A549 (cell line): ENCODE measurements around the gene FAF1. TPM values are rescaled to one million over a fixed set of nuclear protein-coding genes. Genes with fewer than 3 reads are reported as not detected.

Experiments used
- ATAC-seq, 2 experiments: fragments of 200-7000 bp in 1 of 2; fragments of >200 bp in 1 of 2; cut with Nextera tagmentation in 1 of 2; cut with Tn5 transposase in 1 of 2; 3 replicates each; pipeline versions ENCODE4 v1.8.0 to v1.9.1; 2018 to 2020; ENCODE audit warnings: mild to moderate bottlenecking in 1 of 2, moderate library complexity in 1 of 2
- CTCF ChIA-PET: fragments of 300-600 bp; sonication (Branson Sonifier 250); formaldehyde crosslinking; extraction: SDS; loops from one replicate; lab custom pipeline; 2021; ENCODE audit warnings: antibody characterized with exemption, inconsistent platforms; lab: Yijun Ruan, JAX
- POLR2A ChIA-PET: fragments of 350-600 bp; formaldehyde crosslinking; extraction: SDS; loops from one replicate; lab custom pipeline; 2021; ENCODE audit warnings: antibody characterized with exemption, inconsistent platforms; lab: Yijun Ruan, JAX
- DNase-seq, 2 experiments: peaks; one replicate each; pipeline versions ENCODE4 v3.0.0 to v3.0.0-alpha.2; 2011 to 2016; ENCODE audit warnings: low read depth in 1 of 2, low spot score in 1 of 2
- FAIRE-seq: peaks from 2 replicates; lab custom pipeline; 2011; peaks lifted over from hg19 to GRCh38; lab: Jason Lieb, UNC
- H3K27ac ChIP-seq, 2 experiments: fragments of >200 bp; sonication (Bioruptor Twin); formaldehyde crosslinking; 3 replicates each; pipeline ENCODE4 v1.5.1; 2016 to 2017
- H3K4me1 ChIP-seq: fragments of >200 bp; sonication (Bioruptor Twin); formaldehyde crosslinking; 3 replicates; pipeline ENCODE4 v1.6.1; 2016
- H3K4me2 ChIP-seq: fragments of >200 bp; sonication (Bioruptor Twin); formaldehyde crosslinking; 3 replicates; pipeline ENCODE4 v1.6.1; 2016
- H3K4me3 ChIP-seq: fragments of >200 bp; sonication (Bioruptor Twin); formaldehyde crosslinking; 3 replicates; pipeline ENCODE4 v1.5.1; 2016
- H3K9me3 ChIP-seq: fragments of >200 bp; sonication (Bioruptor Twin); formaldehyde crosslinking; 3 replicates; pipeline ENCODE4 v1.6.1; 2016
- ATOH8 ChIP-seq: fragments of 250-450 bp; sonication (Bioruptor Pico); IDR thresholded peaks from 2 replicates; pipeline ENCODE4 v1.5.0; 2020; ENCODE audit warnings: low read depth, mild to moderate bottlenecking, moderate library complexity
- CBX8 ChIP-seq: fragments of 200-600 bp; sonication (generic); IDR thresholded peaks from 2 replicates; pipeline ENCODE4 v1.6.1; 2016
- CHD4 ChIP-seq: fragments of 200-600 bp; sonication (generic); IDR thresholded peaks from 2 replicates; pipeline ENCODE4 v1.6.1; 2016; ENCODE audit warnings: antibody characterized with exemption, mild to moderate bottlenecking, borderline replicate concordance
- FOSB ChIP-seq: fragments of 250-450 bp; sonication (Bioruptor Pico); IDR thresholded peaks from 2 replicates; pipeline ENCODE4 v1.5.0; 2020; ENCODE audit warnings: mild to moderate bottlenecking, moderate library complexity
- FOSL2 ChIP-seq, 2 experiments: fragments of 450-650 bp in 1 of 2; fragments of >200 bp in 1 of 2; sonication (Bioruptor Twin) in 1 of 2; formaldehyde crosslinking; IDR thresholded peaks; 2 replicates each; pipeline versions ENCODE4 v1.5.0 to v1.6.1; 2016 to 2020; ENCODE audit warnings: mild to moderate bottlenecking in 1 of 2, moderate library complexity in 1 of 2
- GATA3 ChIP-seq: IDR thresholded peaks from 2 replicates; pipeline ENCODE4 v1.6.1; 2012; ENCODE audit warnings: borderline replicate concordance
- HEYL ChIP-seq: fragments of 250-450 bp; sonication (Bioruptor Pico); IDR thresholded peaks from 2 replicates; pipeline ENCODE4 v1.8.0; 2021; ENCODE audit warnings: mild to moderate bottlenecking, moderate library complexity
- HMGXB4 ChIP-seq: fragments of 250-450 bp; sonication (Bioruptor Pico); IDR thresholded peaks from 2 replicates; pipeline ENCODE4 v1.5.0; 2021; ENCODE audit warnings: mild to moderate bottlenecking, moderate library complexity, borderline replicate concordance
- HOXB13 ChIP-seq: fragments of 250-450 bp; sonication (Bioruptor Pico); IDR thresholded peaks from 2 replicates; pipeline ENCODE4 v1.5.0; 2020; ENCODE audit warnings: low read depth, mild to moderate bottlenecking, moderate library complexity
- JUN ChIP-seq, 2 experiments: fragments of >200 bp; sonication (Bioruptor Twin); formaldehyde crosslinking; IDR thresholded peaks; 2 replicates in 1 of 2; 3 replicates in 1 of 2; pipeline ENCODE4 v1.6.1; 2016 to 2017
- KDM5A ChIP-seq: fragments of 200-600 bp; sonication (generic); IDR thresholded peaks from 2 replicates; pipeline ENCODE4 v1.6.1; 2016; ENCODE audit warnings: antibody characterized with exemption, mild to moderate bottlenecking
- MAX ChIP-seq: IDR thresholded peaks from 2 replicates; pipeline ENCODE4 v1.6.1; 2012
- NFE2L2 ChIP-seq: fragments of 150-350 bp; conservative IDR thresholded peaks from 2 replicates; pipeline ENCODE4 v1.6.1; 2014; ENCODE audit warnings: low read length
- NR3C1 ChIP-seq: fragments of >200 bp; sonication (Bioruptor Twin); formaldehyde crosslinking; IDR thresholded peaks from 3 replicates; pipeline ENCODE4 v1.6.1; 2017
- POLR2AphosphoS2 ChIP-seq: conservative IDR thresholded peaks from 2 replicates; pipeline ENCODE4 v1.6.1; 2012; ENCODE audit warnings: low read length, improper control_type of control experiment, inconsistent platforms
- RARB ChIP-seq: fragments of 250-450 bp; sonication (Bioruptor Pico); IDR thresholded peaks from 2 replicates; pipeline ENCODE4 v1.8.0; 2021; ENCODE audit warnings: mild to moderate bottlenecking, moderate library complexity
- RNF2 ChIP-seq: fragments of 200-600 bp; sonication (generic); IDR thresholded peaks from 2 replicates; pipeline ENCODE4 v1.6.1; 2016; ENCODE audit warnings: low read depth, mild to moderate bottlenecking, antibody characterized with exemption, moderate library complexity, borderline replicate concordance
- SREBF2 ChIP-seq: fragments of 450-650 bp; IDR thresholded peaks from 2 replicates; pipeline ENCODE4 v1.6.1; 2014; ENCODE audit warnings: mild to moderate bottlenecking, moderate library complexity
- TFCP2L1 ChIP-seq: fragments of 250-450 bp; sonication (Bioruptor Pico); IDR thresholded peaks from 2 replicates; pipeline ENCODE4 v1.5.0; 2021; ENCODE audit warnings: mild to moderate bottlenecking
- TP53 ChIP-seq: fragments of 250-450 bp; sonication (Bioruptor Pico); IDR thresholded peaks from 2 replicates; pipeline ENCODE4 v1.5.0; 2021; ENCODE audit warnings: mild to moderate bottlenecking, moderate library complexity
- ZFP36 ChIP-seq: fragments of 450-650 bp; IDR thresholded peaks from 2 replicates; pipeline ENCODE4 v1.6.1; 2014; ENCODE audit warnings: borderline replicate concordance; ENCODE audit not compliant: partially characterized antibody
- WGBS: methylation state at CpG from one replicate; pipeline ENCODE4 v1.1.6; 2017; ENCODE audit errors: missing lambda C conversion rate; 5-methylcytosine and 5-hydroxymethylcytosine counted together
- polyA plus RNA-seq, 4 experiments: library from polyadenylated mRNA; depleted of rRNA in 3 of 4; stranded (reverse); fragments of >200 nt; fragmentation: RNase III in 1 of 4; extraction: RNeasy Plus Mini Kit Qiagen cat#74134 plus additional on column Dnase treatment in 1 of 4; gene quantifications; 2 replicates in 3 of 4; 3 replicates in 1 of 4; pipeline ENCODE4 v1.2.3, GENCODE V29; 2011 to 2017

The FAF1 gene
- polyA plus RNA-seq, 2 of the 4 experiments (the other 2 are of a cell fraction) = 31.7 to 46.2 TPM

GRCh38 chr1:50421768-50422674 is 538.0 kb downstream of the FAF1 start:
- POLR2A ChIA-PET = no interaction called here
- no peak for FAIRE-seq
- no peak overlapping the region for H3K27ac ChIP-seq
- H3K4me2 ChIP-seq = no peak overlapping the region
- H3K4me1 ChIP-seq = peaks cover 11% of the 10 kb centered on the region; the same call in 1 of the 3 replicates
- no peaks in the 10 kb centered on the region for H3K9me3 ChIP-seq
- no peak for DNase-seq
- 85% methylated on average over 27 of the region's 27 CpGs for WGBS
- ATAC-seq = no peak
- H3K4me3 ChIP-seq = no peak overlapping the region
- CTCF ChIA-PET = no interaction called here
- TF ChIP-seq RNF2 = no peak
- no peak for TF ChIP-seq HOXB13
- TF ChIP-seq TP53 = no peak
- TF ChIP-seq FOSL2 (IDR thresholded peaks at IDR 0.05) = no peak
- TF ChIP-seq FOSL2 (CRISPR knock-in tag; IDR thresholded peaks at IDR 0.05) = no peak
- no peak for TF ChIP-seq FOSB (CRISPR knock-in tag)
- TF ChIP-seq ATOH8 (CRISPR knock-in tag) = no peak
- no peak for TF ChIP-seq HEYL (CRISPR knock-in tag)
- no peak for TF ChIP-seq JUN (IDR thresholded peaks at IDR 0.05)
- TF ChIP-seq NFE2L2 = no peak
- TF ChIP-seq GATA3 = no peak
- TF ChIP-seq POLR2AphosphoS2 = no peak
- no peak for TF ChIP-seq TFCP2L1 (CRISPR knock-in tag)
- no peak for TF ChIP-seq SREBF2
- no peak for TF ChIP-seq CHD4
- no peak for TF ChIP-seq CBX8

GRCh38 chr1:50421366-50421748 is 538.7 kb downstream of the FAF1 start:
- 91% methylated on average over 33 of the region's 38 CpGs for WGBS
- Histone ChIP-seq H3K4me3 (no peak overlapping the region), H3K4me2 (no peak overlapping the region), H3K9me3 (no peaks in the 10 kb centered on the region), H3K27ac (no peak overlapping the region), H3K4me1 (peaks cover 11% of the 10 kb centered on the region; the same call in 1 of the 3 replicates)
- ATAC-seq (no peak), DNase-seq (no peak), FAIRE-seq (no peak)
- POLR2A ChIA-PET = no interaction called here
- no peak for TF ChIP-seq POLR2AphosphoS2
- TF ChIP-seq RARB (CRISPR knock-in tag) = no peak
- no peak for TF ChIP-seq NFE2L2
- no peak for TF ChIP-seq NR3C1
- no peak for TF ChIP-seq FOSB (CRISPR knock-in tag)
- TF ChIP-seq HMGXB4 (CRISPR knock-in tag) = no peak
- no peak for TF ChIP-seq MAX
- no peak for TF ChIP-seq KDM5A
- TF ChIP-seq ZFP36 = no peak
- CTCF ChIA-PET = no interaction called here
